ENCODE data around the gene NMRAL1. TPM values are rescaled to one million over a fixed set of nuclear protein-coding genes. Genes with fewer than 3 reads are reported as not detected.

NMRAL1 gene
- total RNA-seq, 1 donor from 2014 or later, result 48.7 TPM

- no peak for TF ChIP-seq CTCF (IDR thresholded peaks at IDR 0.05; ENCODE audit: unreplicated experiment)
These were observed 34.4 kb upstream of the NMRAL1 start for GRCh38 chr16:4508806-4509205.

GRCh38 chr16:4507588-4508345 lies 33.3 kb upstream of the NMRAL1 start:
- Mint-ChIP-seq H3K9me3 (ENCODE audit: low read depth) (no peaks in the 10 kb centered on the region), H3K36me3 (ENCODE audit: insufficient read depth) (peaks cover 7% of the 10 kb centered on the region), H3K4me1 (ENCODE audit: low read depth) (no peaks in the 10 kb centered on the region), H3K27me3 (no peaks in the 10 kb centered on the region), H3K27ac (no peak overlapping the region), H3K4me3 (ENCODE audit: low read depth) (no peak overlapping the region)
- TF ChIP-seq CTCF (IDR thresholded peaks at IDR 0.05; ENCODE audit: unreplicated experiment), result no peak
- no peak for DNase-seq (ENCODE audit: low spot score, unreplicated experiment)

More at GRCh38 chr16:4508806-4509205, 34.4 kb upstream of the NMRAL1 start:
- peaks cover 7% of the 10 kb centered on the region for H3K36me3 Mint-ChIP-seq (ENCODE audit: insufficient read depth)
- H3K27ac Mint-ChIP-seq, result no peak overlapping the region
- H3K4me3 Mint-ChIP-seq (ENCODE audit: low read depth), result no peak overlapping the region
- no peaks in the 10 kb centered on the region for H3K27me3 Mint-ChIP-seq
- no peaks in the 10 kb centered on the region for H3K9me3 Mint-ChIP-seq (ENCODE audit: low read depth)
- DNase-seq (ENCODE audit: low spot score, unreplicated experiment), result no peak
- no peaks in the 10 kb centered on the region for H3K4me1 Mint-ChIP-seq (ENCODE audit: low read depth)

- no peaks in the 10 kb centered on the region for H3K27me3 Mint-ChIP-seq
- H3K36me3 Mint-ChIP-seq (ENCODE audit: insufficient read depth), result peaks cover 5% of the 10 kb centered on the region
- H3K4me3 Mint-ChIP-seq (ENCODE audit: low read depth), result no peak overlapping the region
- peak; percentile 17 for DNase-seq (ENCODE audit: low spot score, unreplicated experiment)
- no peak overlapping the region for H3K27ac Mint-ChIP-seq
- TF ChIP-seq CTCF (IDR thresholded peaks at IDR 0.05; ENCODE audit: unreplicated experiment), result peak; percentile 81
- H3K4me1 Mint-ChIP-seq (ENCODE audit: low read depth), result peaks cover 4% of the 10 kb centered on the region
- no peaks in the 10 kb centered on the region for H3K9me3 Mint-ChIP-seq (ENCODE audit: low read depth)
These were observed 32.0 kb upstream of the NMRAL1 start for GRCh38 chr16:4506450-4506849.

GRCh38 chr16:4505356-4506147 lies 31.1 kb upstream of the NMRAL1 start:
- Mint-ChIP-seq H3K4me1 (ENCODE audit: low read depth) (peaks cover 13% of the 10 kb centered on the region), H3K9me3 (ENCODE audit: low read depth) (no peaks in the 10 kb centered on the region)

More at GRCh38 chr16:4505356-4506147, 31.1 kb upstream of the NMRAL1 start:
- TF ChIP-seq CTCF (IDR thresholded peaks at IDR 0.05; ENCODE audit: unreplicated experiment), result no peak
- Mint-ChIP-seq H3K27ac (no peak overlapping the region), H3K4me3 (ENCODE audit: low read depth) (no peak overlapping the region), H3K36me3 (ENCODE audit: insufficient read depth) (peaks cover 5% of the 10 kb centered on the region), H3K27me3 (no peaks in the 10 kb centered on the region)
- no peak for DNase-seq (ENCODE audit: low spot score, unreplicated experiment)
